Adipose tissue (tissue), 3 donors: Measurements from ENCODE around the gene MKX. TPM values are rescaled to one million over a fixed set of nuclear protein-coding genes. Genes with fewer than 3 reads are reported as not detected.

Source experiments
- H3K27ac ChIP-seq: one replicate; pipeline ENCODE4 v1.5.1; 2013; ENCODE audit warnings: low read depth, low read length
- WGBS, 3 donors: extraction: QIAGEN DNeasy Blood & Tissue Kit; methylation state at CpG; one replicate each; pipeline ENCODE4 v1.1.7; 2013; 5-methylcytosine and 5-hydroxymethylcytosine counted together
- polyA plus RNA-seq, 3 donors: library from polyadenylated mRNA; stranded (reverse); fragments of 200-250 nt; gene quantifications; one replicate each; pipeline ENCODE4 v1.2.3, GENCODE V29; 2013
- donor health status: healthy with polysubstance abuse.
- donor health status: Bipolar disorder and iron deficiency.
- donor health status: healthy.

Gene MKX
- polyA plus RNA-seq: 1 to 10 TPM in 2 of 3 donors, under 1 TPM in 1; 0.15 to 1.5 (median 1.2) TPM

- 1% methylated on average over 60 to 69 of the region's 69 CpGs for WGBS, 3 donors
- no peak within 1 kb of the TSS for H3K27ac ChIP-seq
Measured at GRCh38 chr10:27745732-27746396, at the start of gene MKX. TSS of gene MKX (minus strand) at chr10:27745819. CDS start at chr10:27743415, 2,404 bp downstream.

- no peak overlapping the region for H3K27ac ChIP-seq
- 25 to 53% (median 46%) methylated on average over 1 of the region's 1 CpG for WGBS, 3 donors
Measured at GRCh38 chr10:27794157-27794556, 48.5 kb upstream of the MKX start.

GRCh38 chr10:27792216-27792615, 46.6 kb upstream of the MKX start:
- H3K27ac ChIP-seq: no peak overlapping the region
- 74 to 88% (median 83%) methylated on average over 2 of the region's 2 CpGs for WGBS, 3 donors

- 63 to 97% (median 86%) methylated on average over 2 of the region's 2 CpGs for WGBS, 3 donors
- H3K27ac ChIP-seq: no peak overlapping the region
Measured at GRCh38 chr10:27784272-27784671, 38.7 kb upstream of the MKX start.

GRCh38 chr10:27783660-27784059, 38.0 kb upstream of the MKX start:
- H3K27ac ChIP-seq: no peak overlapping the region
- 13 to 54% (median 38%) methylated on average over 1 of the region's 1 CpG for WGBS, 3 donors

GRCh38 chr10:27779462-27780015, 33.9 kb upstream of the MKX start:
- WGBS, 3 donors: 62 to 65% (median 63%) methylated on average over 9 of the region's 9 CpGs
- H3K27ac ChIP-seq: no peak overlapping the region

- H3K27ac ChIP-seq: no peak overlapping the region
- 41 to 53% (median 49%) methylated on average over 2 of the region's 2 CpGs for WGBS, 3 donors
Measured at GRCh38 chr10:27774831-27775230, 29.2 kb upstream of the MKX start.

GRCh38 chr10:27771231-27771630, 25.6 kb upstream of the MKX start:
- 43 to 56% (median 47%) methylated on average over 4 of the region's 4 CpGs for WGBS, 3 donors
- no peak overlapping the region for H3K27ac ChIP-seq

GRCh38 chr10:27770181-27770580, 24.6 kb upstream of the MKX start:
- H3K27ac ChIP-seq: no peak overlapping the region
- 73 to 79% (median 76%) methylated on average over 2 of the region's 2 CpGs for WGBS, 3 donors

GRCh38 chr10:27760867-27761266, 15.2 kb upstream of the MKX start:
- 83 to 93% (median 92%) methylated on average over 5 of the region's 5 CpGs for WGBS, 3 donors
- no peak overlapping the region for H3K27ac ChIP-seq

GRCh38 chr10:27759483-27760272, 14.1 kb upstream of the MKX start:
- 44 to 68% (median 58%) methylated on average over 5 of the region's 5 CpGs for WGBS, 3 donors
- no peak overlapping the region for H3K27ac ChIP-seq

GRCh38 chr10:27752673-27753237, 7.1 kb upstream of the MKX start:
- H3K27ac ChIP-seq: no peak overlapping the region
- WGBS, 3 donors: 75 to 93% (median 76%) methylated on average over 3 of the region's 3 CpGs

- WGBS, 3 donors: 31 to 41% (median 39%) methylated on average over 4 of the region's 4 CpGs
- H3K27ac ChIP-seq: no peak overlapping the region
Measured at GRCh38 chr10:27748601-27749000, 3.0 kb upstream of the MKX start.

- no peak overlapping the region for H3K27ac ChIP-seq
- WGBS, 3 donors: 12 to 20% (median 14%) methylated on average over 10 of the region's 10 CpGs
Measured at GRCh38 chr10:27747096-27747451, 1.5 kb upstream of the MKX start.

- H3K27ac ChIP-seq: no peak overlapping the region
- 6% methylated on average over 25 of the region's 25 CpGs for WGBS, 3 donors
Measured at GRCh38 chr10:27746397-27747095, 927 bp upstream of the MKX start.

- WGBS, 3 donors: 2 to 4% (median 2%) methylated on average over 62 to 78 of the region's 78 CpGs
- H3K27ac ChIP-seq: no peak overlapping the region
Measured at GRCh38 chr10:27744802-27745731, 552 bp downstream of the MKX start.

GRCh38 chr10:27743877-27744801, 1.5 kb downstream of the MKX start:
- 2% methylated on average over 53 to 70 of the region's 70 CpGs for WGBS, 3 donors
- no peak overlapping the region for H3K27ac ChIP-seq
